Keratinocyte (primary cell): ENCODE data around the gene TOPAZ1. TPM values are rescaled to one million over a fixed set of nuclear protein-coding genes. Genes with fewer than 3 reads are reported as not detected.

Experiments used
- DNase-seq: peaks from one replicate; pipeline ENCODE4 v3.0.0-alpha.2; 2011; ENCODE audit warnings: low read depth, missing footprints, low spot score
- FAIRE-seq: peaks from 2 replicates; lab custom pipeline; 2011; peaks lifted over from hg19 to GRCh38; lab: Jason Lieb, UNC
- H2AFZ ChIP-seq: 2 replicates; pipeline ENCODE4 v1.6.0; 2012; ENCODE audit warnings: low read length, control low read depth, inconsistent platforms; ENCODE audit not compliant: control insufficient read depth
- H3K27ac ChIP-seq: 2 replicates; pipeline ENCODE4 v1.5.1; 2011; ENCODE audit warnings: low read length; ENCODE audit not compliant: control insufficient read depth, insufficient read depth
- H3K27me3 ChIP-seq: 3 replicates; pipeline ENCODE4 v1.6.0; 2011; ENCODE audit warnings: low read length; ENCODE audit not compliant: control insufficient read depth, insufficient read depth; ENCODE audit errors: extremely low read depth
- H3K36me3 ChIP-seq, 2 experiments: 2 replicates in 1 of 2; 3 replicates in 1 of 2; pipeline ENCODE4 v1.5.1; 2011; ENCODE audit warnings: low read length in 2 of 2, mild to moderate bottlenecking in 1 of 2; ENCODE audit not compliant: control insufficient read depth in 2 of 2, insufficient read depth in 2 of 2; ENCODE audit errors: extremely low read depth in 1 of 2
- H3K4me1 ChIP-seq: 3 replicates; pipeline ENCODE4 v1.5.1; 2011; ENCODE audit warnings: low read length; ENCODE audit not compliant: control insufficient read depth, insufficient read depth; ENCODE audit errors: extremely low read depth
- H3K4me2 ChIP-seq: 3 replicates; pipeline ENCODE4 v1.6.0; 2011; ENCODE audit warnings: low read depth, low read length; ENCODE audit not compliant: control insufficient read depth, insufficient read depth; ENCODE audit errors: extremely low read depth
- H3K4me3 ChIP-seq, 3 experiments: fragments of 200-600 bp in 1 of 3; sonication (generic) in 1 of 3; 2 replicates in 2 of 3; 3 replicates in 1 of 3; pipeline ENCODE4 v1.5.1; 2011 to 2016; ENCODE audit warnings: low read length in 3 of 3, mild to moderate bottlenecking in 3 of 3, control low read depth in 2 of 3, inconsistent platforms in 1 of 3, low read depth in 1 of 3, mixed read lengths in 1 of 3, mixed run types in 1 of 3, moderate library complexity in 1 of 3; ENCODE audit not compliant: control insufficient read depth in 2 of 3, insufficient read depth in 2 of 3; ENCODE audit errors: extremely low read depth in 1 of 3
- H3K79me2 ChIP-seq: 2 replicates; pipeline ENCODE4 v1.6.0; 2012; ENCODE audit warnings: low read length; ENCODE audit not compliant: control insufficient read depth, insufficient read depth
- H3K9ac ChIP-seq: 3 replicates; pipeline ENCODE4 v1.6.0; 2011; ENCODE audit warnings: low read length; ENCODE audit not compliant: control insufficient read depth, insufficient read depth; ENCODE audit errors: extremely low read depth
- H3K9me1 ChIP-seq: 3 replicates; pipeline ENCODE4 v1.6.0; 2011; ENCODE audit warnings: low read length; ENCODE audit not compliant: control insufficient read depth, insufficient read depth; ENCODE audit errors: extremely low read depth
- H3K9me3 ChIP-seq: 2 replicates; pipeline ENCODE4 v1.5.1; 2012; ENCODE audit warnings: low read depth, low read length; ENCODE audit not compliant: control insufficient read depth
- H4K20me1 ChIP-seq: 3 replicates; pipeline ENCODE4 v1.6.0; 2011; ENCODE audit warnings: low read length; ENCODE audit not compliant: control insufficient read depth, insufficient read depth; ENCODE audit errors: extremely low read depth
- EZH2 ChIP-seq: IDR thresholded peaks from one replicate; pipeline ENCODE4 v1.6.1; 2012; ENCODE audit warnings: inconsistent platforms, mild to moderate bottlenecking, low read length, moderate library complexity
- dilution Hi-C: fragments of 300-500 bp; cut with MboI; formaldehyde crosslinking; loops from one replicate; pipeline ENCODE4 v1.7.0; 2020; ENCODE audit warnings: low sequenced_read_pairs; ENCODE audit not compliant: extremely low pct_ligation_motif_present
- polyA plus RNA-seq, 5 experiments: library from polyadenylated mRNA; depleted of rRNA in 3 of 5; stranded (reverse) in 3 of 5; stranded (forward) in 1 of 5; unstranded in 1 of 5; fragments of >200 nt; gene quantifications; 1 replicate in 1 of 5; 2 replicates in 3 of 5; 3 replicates in 1 of 5; pipeline versions ENCODE4 v1.2.1 to v1.2.3, GENCODE V29; 2011 to 2012; ENCODE audit warnings: missing spikeins in 2 of 5, low read depth in 1 of 5, low replicate concordance in 1 of 5
- TF ChIP-seq, protein P1 (sequence below), 3 experiments: IDR thresholded peaks in 1 of 3; conservative IDR thresholded peaks in 1 of 3; optimal IDR thresholded peaks in 1 of 3; 2 replicates in 2 of 3; 3 replicates in 1 of 3; pipeline versions ENCODE3 to v1.5.1; 2011; ENCODE audit warnings: low read length in 3 of 3, mild to moderate bottlenecking in 3 of 3, moderate library complexity in 2 of 3, control low read depth in 1 of 3, inconsistent platforms in 1 of 3; ENCODE audit not compliant: insufficient read depth in 2 of 3; ENCODE audit errors: extremely low read depth in 1 of 3

The TOPAZ1 gene
- polyA plus RNA-seq, 1 donor (not counting 4 experiments of a cell fraction or from before 2014, with no cell fraction given): not detected

DNA sequence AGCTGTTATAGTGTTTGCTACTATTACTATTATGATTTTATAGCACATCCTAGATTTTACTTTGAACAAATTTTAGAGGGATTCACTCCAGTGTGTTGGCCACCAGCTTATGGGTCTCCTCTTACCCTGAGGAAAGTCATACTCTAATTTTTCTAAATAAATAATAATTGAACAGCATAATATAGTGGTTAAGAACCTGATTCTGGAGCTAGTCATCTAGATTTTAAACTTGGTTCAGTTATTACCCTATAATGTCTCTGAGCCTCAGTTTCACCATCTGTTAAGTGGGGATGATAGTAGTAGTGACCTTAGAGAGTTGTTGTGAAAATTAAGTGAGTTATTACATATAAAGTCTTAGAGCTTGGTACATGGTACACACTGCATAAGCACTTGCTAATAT is 30.7 kb upstream of the TOPAZ1 start:
- no peak for FAIRE-seq
- Histone ChIP-seq H3K4me1 (peaks cover 20% of the 10 kb centered on the region), H3K9ac (no peak overlapping the region), H3K36me3 (no peaks in the 10 kb centered on the region), H3K9me1 (no peaks in the 10 kb centered on the region), H3K4me3 (no peak overlapping the region), H2AFZ (no peak overlapping the region), H3K27me3 (no peaks in the 10 kb centered on the region), H3K4me2 (no peak overlapping the region), H4K20me1 (no peaks in the 10 kb centered on the region), H3K79me2 (no peaks in the 10 kb centered on the region), H3K27ac (no peak overlapping the region), H3K9me3 (no peaks in the 10 kb centered on the region)
- dilution Hi-C loops: no loop called here
- DNase-seq: no peak
- no peak for TF ChIP-seq EZH2
- TF ChIP-seq, protein P1, sequence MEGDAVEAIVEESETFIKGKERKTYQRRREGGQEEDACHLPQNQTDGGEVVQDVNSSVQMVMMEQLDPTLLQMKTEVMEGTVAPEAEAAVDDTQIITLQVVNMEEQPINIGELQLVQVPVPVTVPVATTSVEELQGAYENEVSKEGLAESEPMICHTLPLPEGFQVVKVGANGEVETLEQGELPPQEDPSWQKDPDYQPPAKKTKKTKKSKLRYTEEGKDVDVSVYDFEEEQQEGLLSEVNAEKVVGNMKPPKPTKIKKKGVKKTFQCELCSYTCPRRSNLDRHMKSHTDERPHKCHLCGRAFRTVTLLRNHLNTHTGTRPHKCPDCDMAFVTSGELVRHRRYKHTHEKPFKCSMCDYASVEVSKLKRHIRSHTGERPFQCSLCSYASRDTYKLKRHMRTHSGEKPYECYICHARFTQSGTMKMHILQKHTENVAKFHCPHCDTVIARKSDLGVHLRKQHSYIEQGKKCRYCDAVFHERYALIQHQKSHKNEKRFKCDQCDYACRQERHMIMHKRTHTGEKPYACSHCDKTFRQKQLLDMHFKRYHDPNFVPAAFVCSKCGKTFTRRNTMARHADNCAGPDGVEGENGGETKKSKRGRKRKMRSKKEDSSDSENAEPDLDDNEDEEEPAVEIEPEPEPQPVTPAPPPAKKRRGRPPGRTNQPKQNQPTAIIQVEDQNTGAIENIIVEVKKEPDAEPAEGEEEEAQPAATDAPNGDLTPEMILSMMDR (optimal IDR thresholded peaks at IDR 0.05 in 1 of 3, IDR thresholded peaks at IDR 0.05 in 1 of 3, conservative IDR thresholded peaks at IDR 0.05 in 1 of 3; ENCODE audit: extremely low read depth in 1 of 3, insufficient read depth in 2 of 3, low read length in 3 of 3): no peak

DNA sequence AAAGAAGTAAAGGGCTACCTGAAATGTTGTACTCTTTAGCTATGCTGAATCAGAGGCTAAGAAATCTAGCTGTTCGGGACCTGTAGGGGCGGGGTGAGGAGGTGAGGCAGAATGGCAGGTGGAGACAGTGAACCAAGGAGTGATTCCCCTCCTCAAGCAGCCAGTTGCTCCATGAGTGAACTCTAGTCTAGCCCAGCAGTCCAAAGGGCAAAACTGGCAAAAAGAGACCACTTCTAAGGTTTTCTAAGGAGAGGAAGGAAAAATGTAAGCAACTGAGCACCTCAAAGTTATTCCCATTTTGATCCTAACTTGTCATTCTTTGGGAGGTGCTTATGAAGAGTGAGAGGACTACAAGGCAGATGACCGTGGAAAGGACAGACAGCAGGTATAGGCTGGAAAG is 19.3 kb upstream of the TOPAZ1 start:
- H3K27ac ChIP-seq: no peak overlapping the region
- H3K4me1 ChIP-seq: no peaks in the 10 kb centered on the region
- dilution Hi-C loops: no loop called here
- H3K79me2 ChIP-seq: no peaks in the 10 kb centered on the region
- no peaks in the 10 kb centered on the region for H3K9me3 ChIP-seq
- peaks cover 3% of the 10 kb centered on the region for H3K27me3 ChIP-seq
- H4K20me1 ChIP-seq: no peaks in the 10 kb centered on the region
- no peaks in the 10 kb centered on the region for H3K36me3 ChIP-seq
- TF ChIP-seq, protein P1 (optimal IDR thresholded peaks at IDR 0.05 in 1 of 3, IDR thresholded peaks at IDR 0.05 in 1 of 3, conservative IDR thresholded peaks at IDR 0.05 in 1 of 3; ENCODE audit: extremely low read depth in 1 of 3, insufficient read depth in 2 of 3, low read length in 3 of 3): no peak
- no peak for TF ChIP-seq EZH2
- no peak overlapping the region for H3K9ac ChIP-seq
- no peaks in the 10 kb centered on the region for H3K9me1 ChIP-seq
- FAIRE-seq (peak; percentile 17), DNase-seq (no peak)
- H3K4me3 ChIP-seq: no peak overlapping the region
- H3K4me2 ChIP-seq: no peak overlapping the region
- H2AFZ ChIP-seq: no peak overlapping the region
